NAMALWA (cell line): Measurements from ENCODE around the gene P2RY4.
"Not testable (repeated sequence)": the region's sequence is repeated elsewhere in the genome, so short reads cannot be mapped to it uniquely, and the experiment has no call there.

Experiments used
- DNase-seq: peaks from one replicate; pipeline ENCODE4 v3.0.0-alpha.2; 2015; ENCODE audit warnings: low spot score

P2RY4 gene

GRCh38 chrX:70243601-70244000 is 16.4 kb downstream of the P2RY4 start:
- DNase-seq = not testable (repeated sequence)

GRCh38 chrX:70241501-70241900 is 18.5 kb downstream of the P2RY4 start:
- no peak for DNase-seq

GRCh38 chrX:70240751-70241150 is 19.3 kb downstream of the P2RY4 start:
- DNase-seq = no peak

GRCh38 chrX:70234355-70234754 is 25.6 kb downstream of the P2RY4 start, which contains the start of gene AWAT1:
Gene AWAT1 (plus strand): TSS chrX:70234655. CDS start chrX:70234696, 41 bp downstream.
- DNase-seq = no peak

GRCh38 chrX:70231666-70232065 is 28.3 kb downstream of the P2RY4 start:
- no peak for DNase-seq

- no peak for DNase-seq
These were observed 33.3 kb downstream of the P2RY4 start for GRCh38 chrX:70226687-70227086.

GRCh38 chrX:70226048-70226447 is 34.0 kb downstream of the P2RY4 start:
- DNase-seq = no peak

GRCh38 chrX:70219938-70220764 is 39.9 kb downstream of the P2RY4 start:
- DNase-seq = no peak

- not testable (repeated sequence) for DNase-seq
These were observed 50.4 kb downstream of the P2RY4 start for GRCh38 chrX:70209570-70209969.

GRCh38 chrX:70208479-70208878 is 51.5 kb downstream of the P2RY4 start:
- DNase-seq = no peak
